Fibroblast of lung (primary cell): ENCODE data around the gene NUDT6. TPM values are rescaled to one million over a fixed set of nuclear protein-coding genes. Genes with fewer than 3 reads are reported as not detected.

ENCODE experiments used
- DNase-seq, 2 donors: peaks; one replicate each; pipeline versions ENCODE4 v3.0.0 to v3.0.0-alpha.2; 2010; ENCODE audit warnings: low read depth in 2 of 2
- H2AFZ ChIP-seq: 2 replicates; pipeline ENCODE4 v1.5.1; 2012; ENCODE audit warnings: low read length, control low read depth, inconsistent platforms
- H3K27ac ChIP-seq: 2 replicates; pipeline ENCODE4 v1.5.1; 2011; ENCODE audit warnings: low read length, control low read depth; ENCODE audit not compliant: insufficient read depth
- H3K27me3 ChIP-seq: 2 replicates; pipeline ENCODE4 v1.5.1; 2011; ENCODE audit warnings: mild to moderate bottlenecking, low read length; ENCODE audit not compliant: control insufficient read depth, insufficient read depth
- H3K36me3 ChIP-seq: 2 replicates; pipeline ENCODE4 v1.5.1; 2011; ENCODE audit warnings: low read length; ENCODE audit not compliant: control insufficient read depth, insufficient read depth
- H3K4me1 ChIP-seq: 2 replicates; pipeline ENCODE4 v1.5.1; 2011; ENCODE audit warnings: low read length; ENCODE audit not compliant: control insufficient read depth, insufficient read depth; ENCODE audit errors: extremely low read depth
- H3K4me2 ChIP-seq: 2 replicates; pipeline ENCODE4 v1.5.1; 2011; ENCODE audit warnings: low read length, control low read depth; ENCODE audit not compliant: insufficient read depth; ENCODE audit errors: extremely low read depth
- H3K4me3 ChIP-seq, 4 experiments: fragments of 200-600 bp in 1 of 4; sonication (generic) in 1 of 4; replicated peaks in 1 of 4; 2 replicates each; pipeline ENCODE4 v1.5.1; 2011 to 2016; ENCODE audit warnings: low read length in 4 of 4, low read depth in 3 of 4, mild to moderate bottlenecking in 3 of 4, control low read depth in 2 of 4, inconsistent platforms in 1 of 4, mixed read lengths in 1 of 4; ENCODE audit not compliant: insufficient read depth in 1 of 4; ENCODE audit errors: control extremely low read depth in 1 of 4
- H3K79me2 ChIP-seq: 2 replicates; pipeline ENCODE4 v1.5.1; 2012; ENCODE audit warnings: mild to moderate bottlenecking, low read length, inconsistent platforms; ENCODE audit not compliant: control insufficient read depth, insufficient read depth
- H3K9ac ChIP-seq: 2 replicates; pipeline ENCODE4 v1.5.1; 2011; ENCODE audit warnings: mild to moderate bottlenecking, low read length, control low read depth; ENCODE audit not compliant: insufficient read depth
- H3K9me3 ChIP-seq: 2 replicates; pipeline ENCODE4 v1.5.1; 2012; ENCODE audit warnings: low read depth, low read length; ENCODE audit not compliant: control insufficient read depth, insufficient read depth
- H4K20me1 ChIP-seq: 2 replicates; pipeline ENCODE4 v1.5.1; 2011; ENCODE audit warnings: low read length; ENCODE audit not compliant: control insufficient read depth, insufficient read depth; ENCODE audit errors: extremely low read depth
- EZH2 ChIP-seq: IDR thresholded peaks from 2 replicates; pipeline ENCODE4 v1.5.1; 2012; ENCODE audit warnings: low read length, control low read depth, mild to moderate bottlenecking; ENCODE audit errors: missing control alignments
- polyA plus RNA-seq, 2 donors: library from polyadenylated mRNA; depleted of rRNA in 1 of 2; stranded (reverse) in 1 of 2; unstranded in 1 of 2; fragments of >200 nt; gene quantifications; 2 replicates each; pipeline ENCODE4 v1.2.1, GENCODE V29; 2011 to 2012; ENCODE audit warnings: missing spikeins in 1 of 2
- total RNA-seq: library from RNA; depleted of rRNA; stranded (reverse); fragments of >200 nt; gene quantifications from 2 replicates; pipeline ENCODE4 v1.2.1, GENCODE V29; 2014
- TF ChIP-seq, protein P1 (sequence below), 2 donors: IDR thresholded peaks in 1 of 2; conservative IDR thresholded peaks in 1 of 2; 1 replicate in 1 of 2; 2 replicates in 1 of 2; pipeline ENCODE4 v1.5.1; 2011 to 2012; ENCODE audit warnings: low read length in 2 of 2, control low read depth in 1 of 2, inconsistent platforms in 1 of 2, low read depth in 1 of 2, mild to moderate bottlenecking in 1 of 2

Gene NUDT6
- total and polyA plus RNA-seq, 2 donors (not counting 1 experiment from before 2014, with no cell fraction given) = 5.0 to 8.6 TPM

DNA sequence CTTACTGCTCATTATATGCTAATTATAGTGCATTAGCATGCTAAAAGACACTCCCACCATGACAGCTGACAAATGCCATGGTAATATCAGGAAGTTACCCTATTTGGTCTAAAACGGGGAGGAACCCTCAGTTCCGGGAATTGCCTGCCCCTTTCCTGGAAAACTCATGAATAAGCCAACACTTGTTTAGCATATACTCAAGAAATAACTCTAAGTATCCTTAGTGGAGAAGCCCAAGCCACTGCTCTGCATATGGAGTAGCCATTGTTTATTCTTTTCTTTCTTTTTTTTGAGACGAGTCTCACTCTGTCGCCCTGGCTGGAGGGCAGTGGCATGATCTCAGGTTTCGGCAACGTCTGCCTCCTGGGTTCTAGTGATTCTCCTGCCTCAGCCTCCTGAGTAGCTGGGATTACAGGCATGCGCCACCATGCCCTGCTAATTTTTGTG, 15.5 kb downstream of the NUDT6 start:
- H3K27ac ChIP-seq = no peak overlapping the region
- no peak overlapping the region for H3K4me3 ChIP-seq
- no peaks in the 10 kb centered on the region for H3K4me1 ChIP-seq
- no peaks in the 10 kb centered on the region for H3K79me2 ChIP-seq
- no peaks in the 10 kb centered on the region for H4K20me1 ChIP-seq
- no peaks in the 10 kb centered on the region for H3K36me3 ChIP-seq
- H3K9ac ChIP-seq = no peak overlapping the region
- TF ChIP-seq, protein P1, sequence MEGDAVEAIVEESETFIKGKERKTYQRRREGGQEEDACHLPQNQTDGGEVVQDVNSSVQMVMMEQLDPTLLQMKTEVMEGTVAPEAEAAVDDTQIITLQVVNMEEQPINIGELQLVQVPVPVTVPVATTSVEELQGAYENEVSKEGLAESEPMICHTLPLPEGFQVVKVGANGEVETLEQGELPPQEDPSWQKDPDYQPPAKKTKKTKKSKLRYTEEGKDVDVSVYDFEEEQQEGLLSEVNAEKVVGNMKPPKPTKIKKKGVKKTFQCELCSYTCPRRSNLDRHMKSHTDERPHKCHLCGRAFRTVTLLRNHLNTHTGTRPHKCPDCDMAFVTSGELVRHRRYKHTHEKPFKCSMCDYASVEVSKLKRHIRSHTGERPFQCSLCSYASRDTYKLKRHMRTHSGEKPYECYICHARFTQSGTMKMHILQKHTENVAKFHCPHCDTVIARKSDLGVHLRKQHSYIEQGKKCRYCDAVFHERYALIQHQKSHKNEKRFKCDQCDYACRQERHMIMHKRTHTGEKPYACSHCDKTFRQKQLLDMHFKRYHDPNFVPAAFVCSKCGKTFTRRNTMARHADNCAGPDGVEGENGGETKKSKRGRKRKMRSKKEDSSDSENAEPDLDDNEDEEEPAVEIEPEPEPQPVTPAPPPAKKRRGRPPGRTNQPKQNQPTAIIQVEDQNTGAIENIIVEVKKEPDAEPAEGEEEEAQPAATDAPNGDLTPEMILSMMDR (conservative IDR thresholded peaks at IDR 0.05 in 1 of 2, IDR thresholded peaks at IDR 0.05 in 1 of 2; ENCODE audit: low read depth in 1 of 2, low read length in 2 of 2) = no peak
- no peak for TF ChIP-seq EZH2
- no peak overlapping the region for H3K4me2 ChIP-seq
- no peaks in the 10 kb centered on the region for H3K9me3 ChIP-seq
- DNase-seq = no peak
- H3K27me3 ChIP-seq = no peaks in the 10 kb centered on the region
- H2AFZ ChIP-seq = no peak overlapping the region

DNA sequence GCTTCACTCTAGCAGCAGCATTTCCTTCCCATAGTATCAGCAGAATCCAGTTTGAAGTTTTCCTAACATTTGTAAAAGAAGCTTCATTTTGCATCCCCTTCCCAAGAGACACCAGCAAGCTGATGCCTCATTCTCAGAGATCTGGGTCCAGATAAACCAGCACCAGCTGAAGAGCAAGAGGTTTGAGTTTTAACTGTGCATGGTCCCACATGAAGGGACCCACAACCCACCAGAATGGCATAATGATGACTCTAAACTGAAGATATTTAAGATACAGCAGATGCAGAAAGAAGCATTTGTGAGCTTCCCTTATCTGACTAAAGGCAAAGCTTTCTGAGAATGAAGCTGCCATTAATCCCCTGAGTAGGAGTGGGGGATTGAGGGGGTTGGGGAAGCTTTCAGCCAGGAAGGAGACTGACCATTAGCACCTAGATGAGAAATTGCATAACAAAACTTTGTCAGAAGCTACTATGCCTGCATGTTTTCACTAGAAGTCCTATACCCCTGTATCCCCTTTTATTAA, 18.6 kb downstream of the NUDT6 start:
- Histone ChIP-seq H3K4me2 (no peak overlapping the region), H2AFZ (no peak overlapping the region), H4K20me1 (no peaks in the 10 kb centered on the region), H3K4me3 (no peak overlapping the region), H3K9ac (no peak overlapping the region), H3K36me3 (no peaks in the 10 kb centered on the region), H3K27me3 (no peaks in the 10 kb centered on the region), H3K27ac (no peak overlapping the region), H3K4me1 (no peaks in the 10 kb centered on the region), H3K9me3 (no peaks in the 10 kb centered on the region), H3K79me2 (no peaks in the 10 kb centered on the region)
- DNase-seq = no peak
- TF ChIP-seq EZH2 = no peak
- TF ChIP-seq, protein P1 (conservative IDR thresholded peaks at IDR 0.05 in 1 of 2, IDR thresholded peaks at IDR 0.05 in 1 of 2; ENCODE audit: low read depth in 1 of 2, low read length in 2 of 2) = no peak

GRCh38 chr4:122901247-122902010, 21.0 kb downstream of the NUDT6 start:
- peaks cover 3% of the 10 kb centered on the region for H3K4me1 ChIP-seq
- H3K9me3 ChIP-seq = no peaks in the 10 kb centered on the region
- H3K27me3 ChIP-seq = no peaks in the 10 kb centered on the region
- H2AFZ ChIP-seq = no peak overlapping the region
- H3K4me2 ChIP-seq = no peak overlapping the region
- no peak overlapping the region for H3K4me3 ChIP-seq
- TF ChIP-seq EZH2 = no peak
- TF ChIP-seq, protein P1 (conservative IDR thresholded peaks at IDR 0.05 in 1 of 2, IDR thresholded peaks at IDR 0.05 in 1 of 2; ENCODE audit: low read depth in 1 of 2, low read length in 2 of 2) = no peak
- H3K27ac ChIP-seq = no peak overlapping the region
- no peaks in the 10 kb centered on the region for H3K79me2 ChIP-seq
- H3K9ac ChIP-seq = no peak overlapping the region
- no peaks in the 10 kb centered on the region for H3K36me3 ChIP-seq
- peak in 1 of 2 donors; percentile 39 for DNase-seq
- no peaks in the 10 kb centered on the region for H4K20me1 ChIP-seq
